Sigmoid colon (tissue), 3 donors: Measurements from ENCODE around the gene TRAF2.

Experiments used
- CTCF ChIP-seq, 4 experiments: fragments of 450-650 bp in 3 of 4; fragments of 200-600 bp in 1 of 4; IDR thresholded peaks; one replicate each; pipeline ENCODE4 v1.5.1; 2016 to 2019; ENCODE audit warnings: antibody characterized with exemption in 4 of 4, mild to moderate bottlenecking in 3 of 4, moderate library complexity in 2 of 4
- POLR2A ChIP-seq, 2 donors: fragments of 450-650 bp; IDR thresholded peaks; one replicate each; pipeline ENCODE4 v1.6.1; 2016; ENCODE audit warnings: antibody characterized with exemption in 2 of 2, mild to moderate bottlenecking in 2 of 2, moderate library complexity in 2 of 2

GRCh38 chr9:136868644-136869043 lies 17.7 kb upstream of the TRAF2 start:
- TF ChIP-seq CTCF (IDR thresholded peaks at IDR 0.05) = no peak
- TF ChIP-seq POLR2A (IDR thresholded peaks at IDR 0.05) = no peak
